SK-N-SH (cell line): ENCODE measurements around the gene HSDL1. TPM values are rescaled to one million over a fixed set of nuclear protein-coding genes. Genes with fewer than 3 reads are reported as not detected.

Source experiments
- CTCF ChIA-PET: fragments of 300-600, 350-600 bp; formaldehyde crosslinking; extraction: SDS; loops from one replicate; lab custom pipeline; 2021; lab: Yijun Ruan, JAX
- POLR2A ChIA-PET: fragments of 350-600 bp; sonication (Branson Sonifier 250); formaldehyde crosslinking; extraction: SDS; loops from one replicate; lab custom pipeline; 2020; ENCODE audit warnings: antibody characterized with exemption, inconsistent platforms; lab: Yijun Ruan, JAX
- DNase-seq: peaks from one replicate; pipeline ENCODE4 v3.0.0; 2012
- H2AFZ ChIP-seq: fragments of 200-600 bp; sonication (generic); 2 replicates; pipeline ENCODE4 v1.8.1; 2016; ENCODE audit warnings: antibody characterized with exemption, mild to moderate bottlenecking, low read depth
- H3F3A ChIP-seq: fragments of 200-600 bp; sonication (generic); replicated peaks from 2 replicates; pipeline ENCODE3; 2016; ENCODE audit warnings: antibody characterized with exemption, mild to moderate bottlenecking; ENCODE audit not compliant: insufficient read depth
- H3K27ac ChIP-seq, 2 experiments: fragments of 200-500 bp in 1 of 2; fragments of 200-600 bp in 1 of 2; sonication (Bioruptor generic) in 1 of 2; sonication (generic), shearing (Covaris generic) in 1 of 2; 2 replicates each; pipeline versions ENCODE4 v1.5.1 to v1.6.1; 2014 to 2016; ENCODE audit warnings: low read depth in 2 of 2, inconsistent platforms in 1 of 2, low read length in 1 of 2, mild to moderate bottlenecking in 1 of 2, mixed read lengths in 1 of 2
- H3K27me3 ChIP-seq: fragments of 200-600 bp; sonication (generic), shearing (Covaris generic); 2 replicates; pipeline ENCODE4 v1.6.1; 2016; ENCODE audit warnings: mixed run types; ENCODE audit not compliant: insufficient read depth
- H3K36me3 ChIP-seq, 2 experiments: fragments of 200-500 bp in 1 of 2; fragments of 200-600 bp in 1 of 2; sonication (Bioruptor generic) in 1 of 2; sonication (generic) in 1 of 2; replicated peaks in 1 of 2; 2 replicates each; pipeline versions ENCODE3 to v1.5.1; 2014 to 2016; ENCODE audit warnings: low read length in 1 of 2, mild to moderate bottlenecking in 1 of 2; ENCODE audit not compliant: insufficient read depth in 2 of 2, control insufficient read depth in 1 of 2
- H3K4me1 ChIP-seq, 2 experiments: fragments of 200-500 bp in 1 of 2; fragments of 200-600 bp in 1 of 2; sonication (Bioruptor generic) in 1 of 2; sonication (generic), shearing (Covaris generic) in 1 of 2; 2 replicates each; pipeline versions ENCODE4 v1.5.1 to v1.6.1; 2014 to 2016; ENCODE audit warnings: low read depth in 1 of 2, low read length in 1 of 2, mixed run types in 1 of 2; ENCODE audit not compliant: insufficient read depth in 2 of 2, control insufficient read depth in 1 of 2
- H3K4me2 ChIP-seq: fragments of 200-600 bp; sonication (generic), shearing (Covaris generic); 2 replicates; pipeline ENCODE4 v1.6.1; 2017; ENCODE audit warnings: mixed run types
- H3K4me3 ChIP-seq, 2 experiments: fragments of 200-500 bp in 1 of 2; fragments of 200-600 bp in 1 of 2; sonication (Bioruptor generic) in 1 of 2; sonication (generic), shearing (Covaris generic) in 1 of 2; 2 replicates each; pipeline versions ENCODE4 v1.5.1 to v1.8.1; 2014 to 2016; ENCODE audit warnings: low read depth in 2 of 2, inconsistent platforms in 1 of 2, low read length in 1 of 2, mild to moderate bottlenecking in 1 of 2, mixed read lengths in 1 of 2, moderate library complexity in 1 of 2
- H3K79me2 ChIP-seq: fragments of 200-600 bp; sonication (generic); 2 replicates; pipeline ENCODE4 v1.8.1; 2017; ENCODE audit warnings: mild to moderate bottlenecking; ENCODE audit not compliant: insufficient read depth
- H3K9ac ChIP-seq: fragments of 200-600 bp; sonication (generic); 2 replicates; pipeline ENCODE4 v1.6.1; 2017; ENCODE audit warnings: mixed run types
- H3K9me2 ChIP-seq: fragments of 200-600 bp; sonication (generic); 2 replicates; pipeline ENCODE4 v1.6.1; 2017; ENCODE audit warnings: mixed run types
- H3K9me3 ChIP-seq: fragments of 200-600 bp; sonication (generic); 2 replicates; pipeline ENCODE4 v1.6.1; 2017; ENCODE audit warnings: mixed run types, mild to moderate bottlenecking, moderate library complexity
- H4K20me1 ChIP-seq: fragments of 200-600 bp; sonication (generic); 2 replicates; pipeline ENCODE4 v1.6.1; 2017; ENCODE audit warnings: mild to moderate bottlenecking, mixed run types; ENCODE audit not compliant: insufficient read depth
- ELF1 ChIP-seq: IDR thresholded peaks from 2 replicates; pipeline ENCODE4 v1.4.0; 2012
- EZH2phosphoT487 ChIP-seq: fragments of 200-600 bp; sonication (generic); IDR thresholded peaks from 2 replicates; pipeline ENCODE4 v1.6.1; 2017; ENCODE audit warnings: low read depth, mixed run types, mild to moderate bottlenecking, antibody characterized with exemption, moderate library complexity, borderline replicate concordance
- FOSL2 ChIP-seq: IDR thresholded peaks from 2 replicates; pipeline ENCODE4 v1.4.0; 2012; ENCODE audit warnings: low read depth, mild to moderate bottlenecking, moderate library complexity, borderline replicate concordance
- GABPA ChIP-seq: IDR thresholded peaks from 2 replicates; pipeline ENCODE4 v1.4.0; 2012; ENCODE audit warnings: low read depth, mild to moderate bottlenecking
- GATA2 ChIP-seq: sonication (generic); formaldehyde crosslinking; IDR thresholded peaks from 2 replicates; pipeline ENCODE4 v1.5.0; 2020; ENCODE audit warnings: mild to moderate bottlenecking, missing genetic modification reagents
- JUND ChIP-seq: IDR thresholded peaks from 2 replicates; pipeline ENCODE4 v1.4.0; 2012
- MXI1 ChIP-seq: IDR thresholded peaks from 2 replicates; pipeline ENCODE4 v1.6.1; 2012; ENCODE audit warnings: mild to moderate bottlenecking, low read depth, low read length, improper control_type of control experiment
- NRF1 ChIP-seq: IDR thresholded peaks from 2 replicates; pipeline ENCODE4 v1.6.1; 2012; ENCODE audit warnings: low read depth, mild to moderate bottlenecking, low read length
- PBX3 ChIP-seq: IDR thresholded peaks from 2 replicates; pipeline ENCODE4; 2012
- REST ChIP-seq: IDR thresholded peaks from 2 replicates; pipeline ENCODE4 v1.6.1; 2012; ENCODE audit warnings: mild to moderate bottlenecking, low read depth, low read length, moderate library complexity
- RFX5 ChIP-seq: IDR thresholded peaks from 2 replicates; pipeline ENCODE4 v1.6.1; 2012; ENCODE audit warnings: mild to moderate bottlenecking, improper control_type of control experiment, low read length
- SMC3 ChIP-seq: IDR thresholded peaks from 2 replicates; pipeline ENCODE4 v1.6.1; 2012; ENCODE audit warnings: low read depth, low read length, improper control_type of control experiment
- TAF1 ChIP-seq: IDR thresholded peaks from 2 replicates; pipeline ENCODE4 v1.6.1; 2012; ENCODE audit warnings: low read depth, mild to moderate bottlenecking, low read length, moderate library complexity, borderline replicate concordance
- TCF12 ChIP-seq: IDR thresholded peaks from 2 replicates; pipeline ENCODE4 v1.4.0; 2012
- TEAD4 ChIP-seq: IDR thresholded peaks from 2 replicates; pipeline ENCODE4 v1.4.0; 2012; ENCODE audit warnings: mild to moderate bottlenecking, borderline replicate concordance; ENCODE audit not compliant: insufficient read depth
- ZBTB33 ChIP-seq: IDR thresholded peaks from 2 replicates; pipeline ENCODE4 v1.4.0; 2012; ENCODE audit warnings: low read depth, borderline replicate concordance
- WGBS: methylation state at CpG from one replicate; pipeline ENCODE4 v1.1.6; 2017; ENCODE audit warnings: low lambda C conversion rate; 5-methylcytosine and 5-hydroxymethylcytosine counted together
- polyA plus RNA-seq, 3 experiments: library from polyadenylated mRNA; depleted of rRNA; stranded (reverse); fragments of >200 nt; gene quantifications; 2 replicates each; pipeline ENCODE4 v1.2.3, GENCODE V29; 2012

The HSDL1 gene
- polyA plus RNA-seq, 1 of the 3 experiments (the other 2 are of a cell fraction), result 14.5 TPM

- POLR2A ChIA-PET, result no interaction called here
- Histone ChIP-seq H4K20me1 (peaks cover 18% of the 10 kb centered on the region), H3K9ac (no peak overlapping the region)
These were observed 3.8 kb downstream of the HSDL1 start for GRCh38 chr16:84141143-84141670.

GRCh38 chr16:84139628-84140258 is 5.2 kb downstream of the HSDL1 start:
- Histone ChIP-seq H3K9me3 (no peaks in the 10 kb centered on the region), H4K20me1 (peaks cover 18% of the 10 kb centered on the region), H3K9ac (no peak overlapping the region), H3K9me2 (no peaks in the 10 kb centered on the region), H3K79me2 (peaks cover 69% of the 10 kb centered on the region), H3K4me2 (no peak overlapping the region), H3K36me3 (no peaks in the 10 kb centered on the region), H3F3A (no peaks in the 10 kb centered on the region), H3K4me1 (peaks cover 0 to 2% of the 10 kb centered on the region in 2 experiments; a peak in 1 of 4 replicates), H3K27ac (no peak overlapping the region), H3K27me3 (no peaks in the 10 kb centered on the region), H2AFZ (no peak overlapping the region), H3K4me3 (no peak overlapping the region)
- DNase-seq, result no peak
- 80% methylated on average over 6 of the region's 6 CpGs for WGBS
- ChIA-PET POLR2A (no interaction called here), CTCF (interaction anchor here (1.0 to 3.1 kb wide), 3 partner anchors 36 to 55 kb away, joined by 3 to 14 read pairs (median 4); partner anchors contain the start of gene TAF1C)
- TF ChIP-seq TCF12 (no peak), GABPA (no peak), FOSL2 (no peak), EZH2phosphoT487 (no peak), NRF1 (no peak), MXI1 (no peak), RFX5 (no peak), TEAD4 (no peak), REST (no peak)

More at GRCh38 chr16:84141143-84141670, 3.8 kb downstream of the HSDL1 start:
- Histone ChIP-seq H3K9me2 (no peaks in the 10 kb centered on the region), H2AFZ (no peak overlapping the region), H3K27me3 (peaks cover 2% of the 10 kb centered on the region; the same call in 1 of the 2 replicates), H3K36me3 (no peaks in the 10 kb centered on the region), H3K4me2 (no peak overlapping the region), H3K4me3 (no peak overlapping the region), H3F3A (no peaks in the 10 kb centered on the region)
- WGBS, result 76% methylated on average over 11 of the region's 13 CpGs
- CTCF ChIA-PET, result interaction anchor here (1.0 to 2.3 kb wide), 2 partner anchors 34 to 46 kb away, joined by 4 to 6 read pairs; partner anchors contain the start of gene TAF1C
- no peak for TF ChIP-seq PBX3
- no peak for TF ChIP-seq ZBTB33
- TF ChIP-seq JUND, result no peak
- no peak for TF ChIP-seq GABPA
- no peak for TF ChIP-seq TAF1
- no peak for TF ChIP-seq ELF1
- TF ChIP-seq SMC3, result no peak
- no peak for TF ChIP-seq TCF12
- no peak for TF ChIP-seq GATA2 (CRISPR knock-in tag)
- TF ChIP-seq, all 33 proteins: peak for 0
- H3K79me2 ChIP-seq, result peaks cover 68% of the 10 kb centered on the region
- DNase-seq, result no peak
- H3K27ac ChIP-seq, result no peak overlapping the region
- no peaks in the 10 kb centered on the region for H3K9me3 ChIP-seq
- peaks cover 0 to 5% of the 10 kb centered on the region in 2 experiments; a peak in 1 of 4 replicates for H3K4me1 ChIP-seq
